Breast epithelium (tissue), 4 donors: ENCODE measurements around the gene MALRD1. TPM values are rescaled to one million over a fixed set of nuclear protein-coding genes. Genes with fewer than 3 reads are reported as not detected.

Experiments
- DNase-seq, 2 donors: peaks; one replicate each; pipeline ENCODE4 v3.0.0-alpha.2; 2019; ENCODE audit warnings: low spot score in 2 of 2
- H3K27ac ChIP-seq, 2 donors: fragments of 200-600 bp; sonication (generic) in 1 of 2; one replicate each; pipeline ENCODE4 v1.5.1; 2016 to 2019; ENCODE audit warnings: mild to moderate bottlenecking in 1 of 2
- H3K27me3 ChIP-seq, 2 donors: fragments of 200-600 bp; sonication (generic) in 1 of 2; one replicate each; pipeline versions ENCODE4 v1.5.1 to v1.6.0; 2017 to 2019; ENCODE audit warnings: control low read depth in 1 of 2, mild to moderate bottlenecking in 1 of 2
- H3K36me3 ChIP-seq: fragments of 200-600 bp; one replicate; pipeline ENCODE4 v1.5.1; 2019
- H3K4me1 ChIP-seq, 2 donors: fragments of 200-600 bp; sonication (generic); one replicate each; pipeline ENCODE4 v1.5.1; 2016 to 2019; ENCODE audit warnings: control low read depth in 1 of 2
- H3K4me3 ChIP-seq, 3 donors: fragments of 200-600 bp; sonication (generic); 1 replicate in 2 of 3; 2 replicates in 1 of 3; pipeline ENCODE4 v1.5.1; 2016 to 2019; ENCODE audit warnings: mild to moderate bottlenecking in 3 of 3, moderate library complexity in 2 of 3
- H3K9me3 ChIP-seq, 2 donors: fragments of 200-600 bp; sonication (generic) in 1 of 2; one replicate each; pipeline ENCODE4 v1.5.1; 2016 to 2019; ENCODE audit warnings: control low read depth in 1 of 2
- POLR2A ChIP-seq: fragments of 450-650 bp; IDR thresholded peaks from one replicate; pipeline ENCODE4 v1.6.1; 2016; ENCODE audit warnings: antibody characterized with exemption, mild to moderate bottlenecking, moderate library complexity
- POLR2AphosphoS5 ChIP-seq, 3 donors: sonication (generic); formaldehyde crosslinking; IDR thresholded peaks; one replicate each; pipeline ENCODE4 v1.6.1; 2017; ENCODE audit warnings: antibody characterized with exemption in 3 of 3
- intact Hi-C: fragments of 100-400 bp; cut with DNase I; formaldehyde crosslinking; loops from one replicate; pipeline ENCODE4 v1.15.1; 2023; ENCODE audit warnings: low total_unique reads
- total RNA-seq, 3 donors: library from RNA; depleted of rRNA; stranded (reverse); fragments of >200 nt; gene quantifications; one replicate each; pipeline ENCODE4 v1.1.0, GENCODE V29; 2016
- TF ChIP-seq, protein P1 (sequence below), 3 donors: fragments of 450-650 bp; IDR thresholded peaks; one replicate each; pipeline ENCODE4 v1.5.1; 2016 to 2017; ENCODE audit warnings: antibody characterized with exemption in 3 of 3, mild to moderate bottlenecking in 3 of 3, moderate library complexity in 3 of 3

MALRD1 gene
- total RNA-seq, 3 donors from 2014 or later = 0.96 to 8.6 (median 2.6) TPM

DNA sequence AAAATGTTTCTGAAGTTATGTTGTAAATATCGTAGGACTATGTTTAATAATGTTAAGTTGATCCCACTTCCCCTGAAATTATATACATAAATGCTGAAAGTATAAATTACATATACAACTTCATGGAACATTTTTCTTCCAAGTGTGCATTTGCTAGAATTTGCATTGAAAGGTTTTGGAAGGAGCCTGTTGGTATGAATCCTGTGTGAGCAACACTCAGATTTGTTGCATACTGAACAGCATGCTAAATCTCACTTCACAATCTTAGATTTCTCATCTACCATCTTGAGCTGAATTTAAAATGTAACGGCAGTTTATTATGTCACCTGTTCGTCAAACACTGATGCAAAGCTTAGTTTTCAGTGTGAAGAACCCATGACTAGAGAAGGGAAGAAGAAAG, 172.6 kb downstream of the MALRD1 start:
- H3K27ac ChIP-seq = no peak overlapping the region
- no peaks in the 10 kb centered on the region for H3K4me1 ChIP-seq
- no peaks in the 10 kb centered on the region for H3K9me3 ChIP-seq
- TF ChIP-seq POLR2AphosphoS5 (IDR thresholded peaks at IDR 0.05) (no peak), POLR2A (no peak)
- TF ChIP-seq, protein P1, sequence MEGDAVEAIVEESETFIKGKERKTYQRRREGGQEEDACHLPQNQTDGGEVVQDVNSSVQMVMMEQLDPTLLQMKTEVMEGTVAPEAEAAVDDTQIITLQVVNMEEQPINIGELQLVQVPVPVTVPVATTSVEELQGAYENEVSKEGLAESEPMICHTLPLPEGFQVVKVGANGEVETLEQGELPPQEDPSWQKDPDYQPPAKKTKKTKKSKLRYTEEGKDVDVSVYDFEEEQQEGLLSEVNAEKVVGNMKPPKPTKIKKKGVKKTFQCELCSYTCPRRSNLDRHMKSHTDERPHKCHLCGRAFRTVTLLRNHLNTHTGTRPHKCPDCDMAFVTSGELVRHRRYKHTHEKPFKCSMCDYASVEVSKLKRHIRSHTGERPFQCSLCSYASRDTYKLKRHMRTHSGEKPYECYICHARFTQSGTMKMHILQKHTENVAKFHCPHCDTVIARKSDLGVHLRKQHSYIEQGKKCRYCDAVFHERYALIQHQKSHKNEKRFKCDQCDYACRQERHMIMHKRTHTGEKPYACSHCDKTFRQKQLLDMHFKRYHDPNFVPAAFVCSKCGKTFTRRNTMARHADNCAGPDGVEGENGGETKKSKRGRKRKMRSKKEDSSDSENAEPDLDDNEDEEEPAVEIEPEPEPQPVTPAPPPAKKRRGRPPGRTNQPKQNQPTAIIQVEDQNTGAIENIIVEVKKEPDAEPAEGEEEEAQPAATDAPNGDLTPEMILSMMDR (IDR thresholded peaks at IDR 0.05) = no peak
- no peaks in the 10 kb centered on the region for H3K36me3 ChIP-seq
- H3K4me3 ChIP-seq = no peak overlapping the region
- intact Hi-C loops = no loop called here
- no peaks in the 10 kb centered on the region for H3K27me3 ChIP-seq
- DNase-seq = no peak

DNA sequence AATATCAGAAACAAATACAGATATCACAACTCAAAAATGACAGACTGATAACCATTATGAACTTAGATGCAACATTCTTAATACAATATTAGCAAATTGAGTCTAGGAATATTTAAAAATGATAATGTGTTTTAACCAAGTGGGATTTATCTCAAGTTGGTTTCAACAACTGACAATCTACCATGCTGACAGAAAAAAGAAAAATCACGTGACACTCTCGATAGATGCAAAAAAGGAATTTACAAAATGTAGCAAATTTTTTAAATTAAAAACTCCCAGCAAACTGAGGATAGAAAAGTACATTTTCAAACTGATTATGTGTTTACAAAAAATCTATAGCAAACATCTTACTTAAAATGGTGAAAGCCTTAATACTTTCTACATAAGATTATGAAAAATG, 177.4 kb downstream of the MALRD1 start:
- Histone ChIP-seq H3K36me3 (no peaks in the 10 kb centered on the region), H3K9me3 (no peaks in the 10 kb centered on the region), H3K4me3 (no peak overlapping the region), H3K27me3 (no peaks in the 10 kb centered on the region), H3K4me1 (no peaks in the 10 kb centered on the region), H3K27ac (no peak overlapping the region)
- intact Hi-C loops = no loop called here
- TF ChIP-seq POLR2A = no peak
- TF ChIP-seq POLR2AphosphoS5 (IDR thresholded peaks at IDR 0.05) = no peak
- TF ChIP-seq, protein P1 (IDR thresholded peaks at IDR 0.05) = no peak
- DNase-seq = no peak

DNA sequence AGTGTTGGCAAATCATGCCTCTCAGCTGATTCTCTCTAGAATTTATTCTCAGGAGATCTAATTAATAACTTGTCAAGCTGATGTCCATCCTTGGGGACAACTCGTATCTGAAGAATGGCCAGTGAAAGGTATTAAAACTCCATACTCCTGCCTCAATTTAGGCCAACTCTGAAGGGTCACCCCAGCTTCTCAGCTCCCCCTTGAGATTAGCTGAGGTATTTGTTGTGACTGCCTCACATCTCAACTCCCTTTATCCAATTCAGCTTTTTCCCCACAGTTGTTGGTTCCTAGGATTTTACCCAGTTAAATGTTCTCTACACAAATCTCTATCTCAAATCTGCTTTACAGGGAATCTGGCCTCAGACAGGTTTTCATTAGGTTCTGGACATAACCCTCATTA, 182.4 kb downstream of the MALRD1 start:
- peaks cover 0 to 5% of the 10 kb centered on the region in 2 donors for H3K9me3 ChIP-seq
- no peaks in the 10 kb centered on the region for H3K27me3 ChIP-seq
- no peak for TF ChIP-seq POLR2A
- TF ChIP-seq, protein P1 (IDR thresholded peaks at IDR 0.05) = no peak
- TF ChIP-seq POLR2AphosphoS5 (IDR thresholded peaks at IDR 0.05) = no peak
- H3K36me3 ChIP-seq = no peaks in the 10 kb centered on the region
- no peak overlapping the region for H3K27ac ChIP-seq
- H3K4me1 ChIP-seq = no peaks in the 10 kb centered on the region
- intact Hi-C loops = no loop called here
- DNase-seq = no peak
- H3K4me3 ChIP-seq = no peak overlapping the region

DNA sequence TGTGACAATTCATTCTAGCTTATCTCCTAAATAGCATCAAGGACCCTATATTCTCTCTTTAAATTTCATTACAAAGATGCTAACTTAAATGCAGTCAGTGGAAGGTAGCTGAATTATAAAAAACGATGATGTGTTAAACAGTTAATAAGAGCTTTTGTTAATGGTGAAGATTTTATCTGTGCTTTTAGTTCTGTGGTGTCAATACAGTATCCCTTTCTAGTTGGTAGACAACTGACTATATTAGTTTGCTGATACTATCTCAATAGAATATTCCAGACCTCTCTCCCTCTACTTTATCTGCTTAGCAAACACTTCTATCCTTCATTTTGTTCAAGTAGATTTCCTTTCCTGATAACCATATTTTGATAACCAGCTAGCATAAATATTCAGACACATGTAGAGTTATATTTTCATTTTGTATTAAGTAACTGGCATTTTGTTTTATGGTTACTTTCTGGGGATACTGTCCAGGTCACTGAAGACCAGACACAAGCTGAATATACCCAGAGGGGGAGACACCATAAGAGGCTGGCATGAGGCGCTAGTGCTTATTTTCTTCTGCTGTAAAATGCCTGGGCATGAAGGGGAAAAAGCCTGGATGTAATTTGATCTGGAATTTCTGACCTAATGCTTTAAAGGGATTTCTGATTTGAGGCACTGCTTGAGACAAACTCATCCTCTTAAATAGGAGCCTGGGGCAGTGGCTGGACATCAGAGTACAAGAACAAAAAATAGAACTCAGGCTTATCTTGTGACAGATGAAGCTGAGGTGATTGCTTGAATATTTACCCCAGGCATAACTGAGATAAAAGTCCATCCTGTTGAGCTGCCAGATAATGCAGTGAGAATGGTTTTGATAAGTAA, 197.5 kb downstream of the MALRD1 start:
- Histone ChIP-seq H3K4me1 (no peaks in the 10 kb centered on the region), H3K27ac (no peak overlapping the region), H3K36me3 (no peaks in the 10 kb centered on the region), H3K9me3 (no peaks in the 10 kb centered on the region), H3K4me3 (no peak overlapping the region), H3K27me3 (no peaks in the 10 kb centered on the region)
- TF ChIP-seq, protein P1 (IDR thresholded peaks at IDR 0.05) = no peak
- TF ChIP-seq POLR2AphosphoS5 (IDR thresholded peaks at IDR 0.05) (no peak), POLR2A (no peak)
- intact Hi-C loops = no loop called here
- no peak for DNase-seq

DNA sequence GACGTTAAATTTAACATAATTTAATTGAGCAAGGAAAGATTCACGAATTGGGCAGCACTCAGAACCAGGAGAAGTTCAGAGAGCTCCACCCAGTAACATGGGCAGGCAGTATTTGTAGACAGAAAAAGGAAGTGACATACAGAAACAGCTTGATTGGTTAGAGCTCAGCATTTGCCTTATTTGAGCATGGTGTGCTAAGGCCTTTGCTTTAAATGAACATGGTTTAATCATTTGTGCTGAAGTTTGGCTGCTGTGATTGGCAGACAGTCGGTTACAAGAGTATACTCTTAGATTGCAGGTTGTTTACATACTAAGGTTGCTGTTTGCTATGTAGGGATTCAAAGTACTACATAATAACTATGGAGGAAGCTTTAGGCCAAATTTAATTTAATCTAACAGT, 199.2 kb downstream of the MALRD1 start:
- H3K27ac ChIP-seq = no peak overlapping the region
- H3K27me3 ChIP-seq = no peaks in the 10 kb centered on the region
- no peaks in the 10 kb centered on the region for H3K4me1 ChIP-seq
- no peaks in the 10 kb centered on the region for H3K36me3 ChIP-seq
- H3K9me3 ChIP-seq = no peaks in the 10 kb centered on the region
- no peak for TF ChIP-seq POLR2A
- TF ChIP-seq, protein P1 (IDR thresholded peaks at IDR 0.05) = no peak
- TF ChIP-seq POLR2AphosphoS5 (IDR thresholded peaks at IDR 0.05) = no peak
- no peak for DNase-seq
- H3K4me3 ChIP-seq = no peak overlapping the region
- intact Hi-C loops = no loop called here
